ENCODE data around the gene TSPAN10.

- no peak for TF ChIP-seq TAF1 (IDR thresholded peaks at IDR 0.05; ENCODE audit: low read depth)
- TF ChIP-seq MAX (IDR thresholded peaks at IDR 0.05) = no peak
- TF ChIP-seq CEBPB (IDR thresholded peaks at IDR 0.05) = no peak
- TF ChIP-seq USF1 (IDR thresholded peaks at IDR 0.05) = no peak
- TF ChIP-seq EP300 (IDR thresholded peaks at IDR 0.05; ENCODE audit: borderline replicate concordance) = no peak
- TF ChIP-seq REST (IDR thresholded peaks at IDR 0.05; ENCODE audit: low read depth) = no peak
- TF ChIP-seq YY1 (IDR thresholded peaks at IDR 0.05; ENCODE audit: low read depth) = no peak
- no peak for TF ChIP-seq RAD21 (IDR thresholded peaks at IDR 0.05; ENCODE audit: low read depth)
- no peak for TF ChIP-seq FOXM1 (IDR thresholded peaks at IDR 0.05; ENCODE audit: borderline replicate concordance, low read depth)
Observed at GRCh38 chr17:81662002-81662401, 25.0 kb downstream of the TSPAN10 start.
